BE2C (cell line): Measurements from ENCODE around the gene PARD3.

Source experiments
- DNase-seq: peaks from one replicate; pipeline ENCODE4 v3.0.0-alpha.2; 2020
- H3K27me3 ChIP-seq: fragments of 250-450 bp; sonication (Bioruptor Pico); 2 replicates; pipeline ENCODE4 v1.5.1; 2020; ENCODE audit warnings: mild to moderate bottlenecking
- H3K36me3 ChIP-seq: fragments of 250-450 bp; sonication (Bioruptor Pico); 2 replicates; pipeline ENCODE4 v1.5.1; 2020; ENCODE audit warnings: mild to moderate bottlenecking
- H3K4me1 ChIP-seq: fragments of 250-450 bp; sonication (Bioruptor Pico); 2 replicates; pipeline ENCODE4 v1.5.1; 2020
- H3K4me3 ChIP-seq: 2 replicates; pipeline ENCODE4 v1.5.1; 2011; ENCODE audit warnings: low read depth, low read length
- H3K9me3 ChIP-seq: fragments of 250-450 bp; sonication (Bioruptor Pico); 2 replicates; pipeline ENCODE4 v1.5.1; 2020
- TF ChIP-seq, protein P1 (sequence below): IDR thresholded peaks from 2 replicates; pipeline ENCODE4 v1.5.1; 2012; ENCODE audit warnings: mild to moderate bottlenecking, low read depth, low read length

The PARD3 gene

DNA sequence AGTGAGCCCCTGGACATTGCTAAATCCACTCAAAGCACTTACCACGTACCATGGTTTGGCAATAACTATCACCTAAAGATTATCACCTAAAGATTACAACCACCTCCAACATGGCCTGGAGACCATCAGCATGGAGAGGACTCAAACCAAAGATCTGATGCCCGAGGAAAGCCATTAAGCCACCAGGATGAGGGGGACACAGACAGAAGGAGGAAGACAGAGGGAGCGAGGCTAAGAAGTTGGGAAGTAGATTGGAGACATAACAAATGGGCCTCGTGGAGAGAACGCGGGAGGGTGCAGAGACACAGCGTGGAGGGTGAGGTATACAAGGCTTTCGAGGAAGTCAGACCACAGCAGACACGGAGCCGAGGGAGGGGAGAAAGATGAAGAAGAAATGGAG, 700.2 kb downstream of the PARD3 start:
- no peaks in the 10 kb centered on the region; the same call in 1 of the 2 replicates for H3K9me3 ChIP-seq
- DNase-seq = no peak
- no peaks in the 10 kb centered on the region for H3K36me3 ChIP-seq
- H3K4me1 ChIP-seq = peaks cover 2% of the 10 kb centered on the region; the same call in 1 of the 2 replicates
- TF ChIP-seq, protein P1, sequence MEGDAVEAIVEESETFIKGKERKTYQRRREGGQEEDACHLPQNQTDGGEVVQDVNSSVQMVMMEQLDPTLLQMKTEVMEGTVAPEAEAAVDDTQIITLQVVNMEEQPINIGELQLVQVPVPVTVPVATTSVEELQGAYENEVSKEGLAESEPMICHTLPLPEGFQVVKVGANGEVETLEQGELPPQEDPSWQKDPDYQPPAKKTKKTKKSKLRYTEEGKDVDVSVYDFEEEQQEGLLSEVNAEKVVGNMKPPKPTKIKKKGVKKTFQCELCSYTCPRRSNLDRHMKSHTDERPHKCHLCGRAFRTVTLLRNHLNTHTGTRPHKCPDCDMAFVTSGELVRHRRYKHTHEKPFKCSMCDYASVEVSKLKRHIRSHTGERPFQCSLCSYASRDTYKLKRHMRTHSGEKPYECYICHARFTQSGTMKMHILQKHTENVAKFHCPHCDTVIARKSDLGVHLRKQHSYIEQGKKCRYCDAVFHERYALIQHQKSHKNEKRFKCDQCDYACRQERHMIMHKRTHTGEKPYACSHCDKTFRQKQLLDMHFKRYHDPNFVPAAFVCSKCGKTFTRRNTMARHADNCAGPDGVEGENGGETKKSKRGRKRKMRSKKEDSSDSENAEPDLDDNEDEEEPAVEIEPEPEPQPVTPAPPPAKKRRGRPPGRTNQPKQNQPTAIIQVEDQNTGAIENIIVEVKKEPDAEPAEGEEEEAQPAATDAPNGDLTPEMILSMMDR = no peak
- no peak overlapping the region for H3K4me3 ChIP-seq
- no peaks in the 10 kb centered on the region for H3K27me3 ChIP-seq

DNA sequence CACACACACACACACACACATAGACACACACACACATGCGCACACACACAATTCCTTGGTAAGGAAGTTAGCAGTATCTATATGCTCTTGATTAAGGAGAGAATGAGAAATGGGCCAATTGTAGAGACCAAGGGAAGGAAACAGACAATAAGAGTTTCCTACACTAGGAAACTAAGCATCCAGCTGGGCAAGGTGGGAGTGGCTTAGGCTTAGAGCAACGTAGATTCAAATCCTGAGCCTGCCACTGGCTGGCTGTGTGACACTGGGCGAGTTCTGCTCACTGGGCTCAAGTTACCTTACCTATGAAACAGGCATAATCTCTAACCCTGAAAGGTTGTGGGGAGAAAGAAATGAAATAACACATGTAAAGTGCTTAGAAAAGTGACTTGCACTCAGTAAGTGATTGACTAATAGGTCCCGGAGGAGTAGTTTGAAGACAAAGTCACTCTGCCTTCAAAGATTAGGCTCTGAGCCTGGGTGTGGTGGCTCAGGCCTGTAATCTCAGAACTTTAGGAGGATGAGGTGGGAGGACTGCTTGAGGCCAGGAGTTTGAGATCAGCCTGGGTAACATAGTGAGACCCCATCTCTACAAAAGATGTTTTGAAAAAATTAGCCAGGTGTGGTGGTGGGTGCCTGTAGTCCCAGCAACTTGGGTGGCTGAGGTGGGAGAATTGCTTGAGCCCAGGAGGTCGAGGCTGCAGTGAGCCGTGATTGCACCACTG, 701.4 kb downstream of the PARD3 start:
- H3K9me3 ChIP-seq = no peaks in the 10 kb centered on the region; the same call in 1 of the 2 replicates
- no peak for DNase-seq
- TF ChIP-seq, protein P1 = no peak
- H3K4me1 ChIP-seq = peaks cover 2% of the 10 kb centered on the region; the same call in 1 of the 2 replicates
- no peaks in the 10 kb centered on the region for H3K27me3 ChIP-seq
- H3K36me3 ChIP-seq = no peaks in the 10 kb centered on the region
- H3K4me3 ChIP-seq = no peak overlapping the region

DNA sequence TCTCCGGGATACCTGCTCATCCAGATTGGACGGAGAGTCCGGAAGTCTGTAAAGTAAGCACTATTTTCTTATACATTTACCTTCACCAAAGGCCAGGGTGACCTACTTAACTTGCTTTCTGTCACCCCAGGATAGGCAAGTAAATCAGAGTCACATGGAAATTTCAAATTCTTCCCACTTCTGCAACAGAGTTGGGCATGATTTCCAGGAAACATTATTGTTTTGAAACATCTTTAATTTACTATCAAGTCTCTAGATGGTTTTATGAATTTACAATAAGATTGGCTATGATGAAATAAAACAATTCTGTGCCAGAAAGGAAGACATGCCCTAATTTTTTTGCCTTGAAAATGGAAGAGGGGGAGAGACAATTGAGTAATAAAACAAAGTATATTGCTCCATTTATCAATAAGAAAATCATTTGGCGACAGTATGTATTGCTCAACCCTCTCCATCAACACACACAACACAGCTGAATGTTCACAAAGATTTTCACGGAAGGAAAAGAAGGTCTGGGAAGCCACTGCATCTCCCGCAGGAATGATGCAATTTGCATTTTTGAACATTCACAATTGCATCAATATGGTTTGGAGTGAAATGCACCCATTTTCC, 702.8 kb downstream of the PARD3 start:
- DNase-seq = no peak
- H3K4me1 ChIP-seq = peaks cover 2% of the 10 kb centered on the region; the same call in 1 of the 2 replicates
- no peaks in the 10 kb centered on the region for H3K27me3 ChIP-seq
- TF ChIP-seq, protein P1 = no peak
- H3K36me3 ChIP-seq = no peaks in the 10 kb centered on the region
- no peak overlapping the region for H3K4me3 ChIP-seq
- no peaks in the 10 kb centered on the region; the same call in 1 of the 2 replicates for H3K9me3 ChIP-seq

DNA sequence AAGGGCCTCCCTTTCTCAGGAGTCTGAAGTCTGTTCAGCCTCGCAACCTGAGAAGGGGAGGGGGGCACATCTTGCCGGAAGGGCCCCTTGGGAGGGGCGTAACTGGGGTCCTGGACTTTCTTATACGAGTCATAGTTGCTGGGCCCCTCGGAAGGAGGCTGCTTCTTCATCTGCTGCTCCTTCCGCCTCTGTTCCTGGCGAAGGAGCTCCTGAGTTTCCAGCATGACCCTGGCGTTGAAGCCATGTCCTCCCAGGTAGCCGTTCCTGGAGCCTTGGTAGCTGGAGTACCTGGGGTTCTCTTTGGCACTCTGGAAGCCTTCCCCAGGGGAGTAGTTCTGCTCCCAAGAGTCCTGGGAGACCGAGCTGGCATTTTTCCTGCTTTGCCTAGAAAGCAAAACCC, 703.9 kb downstream of the PARD3 start:
- TF ChIP-seq, protein P1 = no peak
- Histone ChIP-seq H3K27me3 (no peaks in the 10 kb centered on the region), H3K4me1 (peaks cover 2% of the 10 kb centered on the region; the same call in 1 of the 2 replicates), H3K9me3 (no peaks in the 10 kb centered on the region; the same call in 1 of the 2 replicates), H3K4me3 (no peak overlapping the region), H3K36me3 (no peaks in the 10 kb centered on the region)
- no peak for DNase-seq

DNA sequence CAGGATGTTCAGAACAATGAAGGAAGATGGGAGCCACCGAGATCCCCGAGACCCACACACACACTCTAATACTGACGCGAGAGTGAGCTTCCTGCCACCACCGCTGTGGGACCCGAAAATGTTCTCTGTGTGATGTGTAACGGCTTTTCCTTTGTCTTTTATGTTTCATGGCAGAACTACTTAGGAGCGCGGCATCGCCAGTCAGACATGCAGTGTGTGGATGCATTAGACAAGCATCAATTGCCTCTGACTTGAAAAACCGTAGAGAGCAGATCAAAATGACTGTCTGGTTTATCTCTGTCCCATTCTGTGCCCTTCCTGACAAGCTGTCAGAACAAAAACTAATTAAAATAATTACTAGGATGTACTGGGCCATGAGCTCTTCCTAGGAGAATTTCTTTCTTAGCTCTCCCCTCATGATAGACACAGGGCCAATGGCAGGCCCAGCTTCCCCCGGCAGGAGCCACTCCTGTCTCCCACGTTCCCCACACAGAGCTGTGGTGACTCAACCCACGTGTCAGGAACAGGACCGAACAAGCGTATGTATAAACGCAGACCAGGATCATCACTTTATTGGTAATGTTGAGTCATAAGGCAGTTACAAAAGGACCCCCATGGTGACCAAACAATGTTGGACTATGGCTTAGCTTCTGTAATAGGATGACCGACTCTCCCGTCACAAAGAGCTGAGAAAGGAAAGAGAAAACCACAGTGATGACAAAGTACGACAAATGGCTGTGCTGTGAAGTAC, 705.0 kb downstream of the PARD3 start:
- TF ChIP-seq, protein P1 = no peak

More for the DNA sequence above, 705.0 kb downstream of the PARD3 start:
- no peak overlapping the region for H3K4me3 ChIP-seq
- H3K36me3 ChIP-seq = no peaks in the 10 kb centered on the region
- peak; percentile 53 for DNase-seq
- H3K4me1 ChIP-seq = peaks cover 2% of the 10 kb centered on the region; the same call in 1 of the 2 replicates
- no peaks in the 10 kb centered on the region; the same call in 1 of the 2 replicates for H3K9me3 ChIP-seq
- H3K27me3 ChIP-seq = no peaks in the 10 kb centered on the region
